Measurements from ENCODE around the gene DPM3. TPM values are rescaled to one million over a fixed set of nuclear protein-coding genes. Genes with fewer than 3 reads are reported as not detected.

The DPM3 gene
- total RNA-seq, 1 donor from 2014 or later = 71.1 TPM

GRCh38 chr1:155127105-155127966 is 13.0 kb downstream of the DPM3 start, which contains the start of gene EFNA1:
EFNA1 (plus strand) TSS chr1:155127876; CDS start chr1:155127978, 102 bp downstream.
- Histone ChIP-seq H3K4me3 (peak within 1 kb of the TSS; percentile 64), H3K9me3 (no peaks in the 10 kb centered on the region), H3K36me3 (peaks cover 11% of the 10 kb centered on the region), H3K27me3 (peaks cover 10% of the 10 kb centered on the region), H3K4me1 (peaks cover 33% of the 10 kb centered on the region), H3K27ac (peak within 1 kb of the TSS; percentile 87)
- ATAC-seq (peak; percentile 66), DNase-seq (peak; percentile 91)
- TF ChIP-seq, protein P1, sequence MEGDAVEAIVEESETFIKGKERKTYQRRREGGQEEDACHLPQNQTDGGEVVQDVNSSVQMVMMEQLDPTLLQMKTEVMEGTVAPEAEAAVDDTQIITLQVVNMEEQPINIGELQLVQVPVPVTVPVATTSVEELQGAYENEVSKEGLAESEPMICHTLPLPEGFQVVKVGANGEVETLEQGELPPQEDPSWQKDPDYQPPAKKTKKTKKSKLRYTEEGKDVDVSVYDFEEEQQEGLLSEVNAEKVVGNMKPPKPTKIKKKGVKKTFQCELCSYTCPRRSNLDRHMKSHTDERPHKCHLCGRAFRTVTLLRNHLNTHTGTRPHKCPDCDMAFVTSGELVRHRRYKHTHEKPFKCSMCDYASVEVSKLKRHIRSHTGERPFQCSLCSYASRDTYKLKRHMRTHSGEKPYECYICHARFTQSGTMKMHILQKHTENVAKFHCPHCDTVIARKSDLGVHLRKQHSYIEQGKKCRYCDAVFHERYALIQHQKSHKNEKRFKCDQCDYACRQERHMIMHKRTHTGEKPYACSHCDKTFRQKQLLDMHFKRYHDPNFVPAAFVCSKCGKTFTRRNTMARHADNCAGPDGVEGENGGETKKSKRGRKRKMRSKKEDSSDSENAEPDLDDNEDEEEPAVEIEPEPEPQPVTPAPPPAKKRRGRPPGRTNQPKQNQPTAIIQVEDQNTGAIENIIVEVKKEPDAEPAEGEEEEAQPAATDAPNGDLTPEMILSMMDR (IDR thresholded peaks at IDR 0.05) = no peak
- intact Hi-C loops (cut with DNase I) = loop anchor here (5.0 kb wide), 1 partner anchor 35 kb away; no protein-coding TSS in a partner anchor

GRCh38 chr1:155126556-155127104 is 13.7 kb downstream of the DPM3 start:
- no peaks in the 10 kb centered on the region for H3K9me3 ChIP-seq
- H3K36me3 ChIP-seq = peaks cover 3% of the 10 kb centered on the region
- peak overlapping the region; percentile 87 for H3K27ac ChIP-seq
- intact Hi-C loops (cut with DNase I) = loop anchor here (5.0 kb wide), 1 partner anchor 34 kb away; no protein-coding TSS in a partner anchor
- ATAC-seq = peak; percentile 69
- peak overlapping the region; percentile 64 for H3K4me3 ChIP-seq
- H3K27me3 ChIP-seq = peaks cover 10% of the 10 kb centered on the region
- peaks cover 33% of the 10 kb centered on the region for H3K4me1 ChIP-seq
- TF ChIP-seq, protein P1 (IDR thresholded peaks at IDR 0.05) = no peak
- DNase-seq = peak; percentile 95

DNA sequence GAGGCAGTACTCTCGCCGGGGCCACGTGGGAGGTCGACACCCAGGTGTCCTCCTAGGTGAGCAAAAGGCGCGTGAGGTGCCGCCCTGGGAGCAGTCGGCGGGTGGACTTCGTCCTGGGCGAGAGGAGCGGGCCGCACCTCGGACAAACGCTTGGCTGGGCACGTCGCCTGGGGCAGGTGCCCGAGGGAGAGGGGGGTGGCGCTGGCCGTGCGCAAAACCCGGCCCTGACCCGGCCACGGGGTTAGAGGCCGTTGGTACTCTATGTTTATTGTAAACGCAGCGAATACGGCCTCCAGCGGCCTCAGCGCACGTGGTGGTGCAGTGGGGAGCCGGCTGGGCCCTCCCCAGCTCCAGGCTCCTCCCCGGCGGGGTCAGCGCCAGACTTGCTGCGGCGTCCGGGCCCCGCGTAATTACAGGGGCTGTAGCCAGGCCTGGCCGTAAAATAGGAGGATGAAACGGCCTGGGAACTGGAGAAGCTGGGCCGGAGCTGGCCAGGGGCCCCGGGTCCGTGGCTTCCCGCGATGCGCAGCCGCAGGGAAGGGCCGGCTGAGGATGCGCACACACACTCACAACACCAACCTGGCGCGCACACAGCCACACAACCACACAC is 14.3 kb downstream of the DPM3 start:
- H3K27ac ChIP-seq = peak overlapping the region; percentile 87
- no peaks in the 10 kb centered on the region for H3K9me3 ChIP-seq
- ATAC-seq (peak; percentile 37), DNase-seq (peak; percentile 90)
- H3K4me1 ChIP-seq = peaks cover 33% of the 10 kb centered on the region
- TF ChIP-seq, protein P1 (IDR thresholded peaks at IDR 0.05) = no peak
- peaks cover 10% of the 10 kb centered on the region for H3K27me3 ChIP-seq
- peak overlapping the region; percentile 64 for H3K4me3 ChIP-seq
- H3K36me3 ChIP-seq = no peaks in the 10 kb centered on the region
- intact Hi-C loops (cut with DNase I) = loop anchor here (5.0 kb wide), 1 partner anchor 34 kb away; no protein-coding TSS in a partner anchor

DNA sequence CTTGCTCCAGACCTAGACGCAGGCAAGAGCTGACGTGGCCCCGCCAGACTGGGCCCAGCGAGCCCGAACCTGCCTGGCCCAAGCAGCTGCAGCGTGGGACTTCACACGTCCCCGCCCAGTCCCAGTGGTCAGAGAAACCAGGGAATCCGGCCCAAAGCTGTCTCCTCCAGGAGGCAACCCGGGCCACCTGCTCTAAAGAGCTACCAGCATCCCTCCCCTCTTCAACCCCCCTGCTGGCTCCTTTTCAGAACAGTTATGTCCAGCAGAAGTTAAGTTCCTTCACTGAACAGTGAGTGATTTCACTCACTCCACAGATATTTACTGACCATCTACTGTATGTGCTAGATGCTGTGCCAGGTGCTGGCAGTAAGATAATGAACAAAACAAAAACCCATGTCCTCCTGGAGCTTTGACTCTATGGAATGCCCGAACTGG is 14.8 kb downstream of the DPM3 start:
- Histone ChIP-seq H3K4me1 (peaks cover 33% of the 10 kb centered on the region), H3K27ac (peak overlapping the region; percentile 87), H3K4me3 (peak overlapping the region; percentile 64), H3K9me3 (no peaks in the 10 kb centered on the region), H3K36me3 (no peaks in the 10 kb centered on the region), H3K27me3 (peaks cover 10% of the 10 kb centered on the region)
- TF ChIP-seq, protein P1 (IDR thresholded peaks at IDR 0.05) = no peak
- DNase-seq (no peak), ATAC-seq (no peak)
- intact Hi-C loops (cut with DNase I) = loop anchor here (5.0 kb wide), 1 partner anchor 33 kb away; no protein-coding TSS in a partner anchor

All from upper lobe of right lung (tissue), 1 donor.